Caki2 (cell line): ENCODE data around the gene FEN1. TPM values are rescaled to one million over a fixed set of nuclear protein-coding genes. Genes with fewer than 3 reads are reported as not detected.
A peak's percentile ranks its signal among the peaks of the same experiment; 100 is the strongest.

Source experiments
- DNase-seq: peaks from one replicate; pipeline ENCODE4 v3.0.0-alpha.2; 2015; ENCODE audit warnings: low read depth
- in situ Hi-C: cut with HindIII; loops from 2 replicates; pipeline ENCODE4 v1.10.0; 2016; ENCODE audit warnings: low sequenced_read_pairs, low pct_unique_long_range_greater_than_20kb, mixed read lengths
- total RNA-seq: library from RNA; depleted of rRNA; stranded (reverse); fragments of >200 nt; shearing (Covaris generic); gene quantifications from 2 replicates; pipeline ENCODE4 v1.2.3, GENCODE V29; 2014; ENCODE audit warnings: low replicate concordance

The FEN1 gene
- total RNA-seq, 1 experiment from 2014 or later = 61.0 TPM

- in situ Hi-C loops = no loop called here
- DNase-seq = no peak
Observed at GRCh38 chr11:61806785-61807184, 14.1 kb downstream of the FEN1 start.

- no peak for DNase-seq
- in situ Hi-C loops = no loop called here
Observed at GRCh38 chr11:61810671-61811175, 18.0 kb downstream of the FEN1 start.

GRCh38 chr11:61811831-61812230 is 19.1 kb downstream of the FEN1 start:
- DNase-seq = no peak
- in situ Hi-C loops = no loop called here

GRCh38 chr11:61812736-61813411 is 20.2 kb downstream of the FEN1 start:
- no peak for DNase-seq
- in situ Hi-C loops = no loop called here

GRCh38 chr11:61814247-61814957 is 21.7 kb downstream of the FEN1 start:
- in situ Hi-C loops = no loop called here
- no peak for DNase-seq

GRCh38 chr11:61814958-61815789 is 22.5 kb downstream of the FEN1 start:
- peak; percentile 95 for DNase-seq
- in situ Hi-C loops = no loop called here

GRCh38 chr11:61815790-61816735 is 23.4 kb downstream of the FEN1 start:
- peak; percentile 71 for DNase-seq
- in situ Hi-C loops = no loop called here

GRCh38 chr11:61816736-61817455 is 24.2 kb downstream of the FEN1 start, which contains the start of gene FADS1:
Gene FADS1, minus strand, starts transcription at chr11:61817003. Its CDS starts 74 bp downstream, at chr11:61816929.
- peak; percentile 92 for DNase-seq
- in situ Hi-C loops = no loop called here

GRCh38 chr11:61817471-61818202 is 24.9 kb downstream of the FEN1 start:
- in situ Hi-C loops = no loop called here
- no peak for DNase-seq

- in situ Hi-C loops = no loop called here
- peak; percentile 63 for DNase-seq
Observed at GRCh38 chr11:61820174-61820573, 27.5 kb downstream of the FEN1 start.

GRCh38 chr11:61826930-61827570 is 34.3 kb downstream of the FEN1 start:
- no peak for DNase-seq
- in situ Hi-C loops = no loop called here

- in situ Hi-C loops = no loop called here
- DNase-seq = no peak
Observed at GRCh38 chr11:61827571-61828378, 35.1 kb downstream of the FEN1 start, which contains the start of gene FADS2. Gene FADS2, plus strand, starts transcription at chr11:61828300. Its CDS starts 91 bp downstream, at chr11:61828391.

GRCh38 chr11:61828379-61828628 is 35.6 kb downstream of the FEN1 start:
- no peak for DNase-seq
- in situ Hi-C loops = no loop called here

- DNase-seq = no peak
- in situ Hi-C loops = no loop called here
Observed at GRCh38 chr11:61828629-61829407, 36.1 kb downstream of the FEN1 start.

- in situ Hi-C loops = no loop called here
Observed at GRCh38 chr11:61829806-61830205, 37.1 kb downstream of the FEN1 start.

More at GRCh38 chr11:61829806-61830205, 37.1 kb downstream of the FEN1 start:
- no peak for DNase-seq
